Measurements from ENCODE around the gene E2F8. TPM values are rescaled to one million over a fixed set of nuclear protein-coding genes. Genes with fewer than 3 reads are reported as not detected.
A peak's percentile ranks its signal among the peaks of the same experiment; 100 is the strongest.

E2F8 gene
- total and polyA plus RNA-seq, 2 donors (not counting 3 experiments of a cell fraction or from before 2014, with no cell fraction given) = 6.5 to 19.1 TPM

DNA sequence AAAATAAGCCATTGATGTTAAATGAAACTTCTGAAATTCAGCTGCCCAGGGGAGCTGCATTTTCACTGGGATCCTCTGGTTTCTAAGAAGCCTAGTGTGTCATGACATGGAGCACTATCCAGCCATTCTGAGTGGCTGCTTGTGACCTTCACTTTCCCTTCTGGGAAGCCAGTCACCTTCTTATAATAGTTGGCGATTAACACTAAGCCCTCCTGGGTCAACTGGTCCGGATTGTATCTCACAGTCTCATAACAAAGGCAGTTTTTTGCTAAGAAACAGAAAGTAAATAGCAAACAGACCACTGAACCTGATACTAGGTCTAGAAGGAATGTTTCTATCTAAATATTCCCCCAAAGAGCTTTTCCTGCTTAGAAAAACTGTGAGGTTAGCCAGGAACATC, 46.8 kb downstream of the E2F8 start:
- no peak overlapping the region for H3K27ac ChIP-seq (ENCODE audit: insufficient read depth, low read depth, low read length)
- no peaks in the 10 kb centered on the region for H3K79me2 ChIP-seq (ENCODE audit: control insufficient read depth, insufficient read depth, low read length)
- no peaks in the 10 kb centered on the region for H3K9me1 ChIP-seq (replicated peaks; ENCODE audit: control insufficient read depth, extremely low read depth, insufficient read depth, low read length)
- no peak for FAIRE-seq
- no TSS peak for BruUV-seq (replicated peaks)
- CTCF ChIA-PET = interaction anchor here (1.0 kb wide), 1 partner anchor 11 kb away, joined by 5 read pairs; no protein-coding TSS in a partner anchor
- H3K4me1 ChIP-seq (ENCODE audit: control insufficient read depth, extremely low read depth, insufficient read depth, low read length) = no peaks in the 10 kb centered on the region
- no peaks in the 10 kb centered on the region for H4K20me1 ChIP-seq (replicated peaks; ENCODE audit: control insufficient read depth, extremely low read depth, insufficient read depth, low read length)
- POLR2A ChIA-PET = no interaction called here
- H3K27me3 ChIP-seq (ENCODE audit: control insufficient read depth in 2 of 2, insufficient read depth in 2 of 2, low read length in 2 of 2) = no peaks in the 10 kb centered on the region
- H3K36me3 ChIP-seq (ENCODE audit: control insufficient read depth in 2 of 2, extremely low read depth in 1 of 2, insufficient read depth in 2 of 2, low read length in 2 of 2) = no peaks in the 10 kb centered on the region
- H3K9me3 ChIP-seq (replicated peaks; ENCODE audit: control insufficient read depth, insufficient read depth, low read length) = no peaks in the 10 kb centered on the region
- H3K9ac ChIP-seq (replicated peaks; ENCODE audit: extremely low read depth, insufficient read depth, low read length) = no peak overlapping the region
- intact Hi-C loops (cut with micrococcal nuclease) (no loop called here), dilution Hi-C loops (cut with MboI; ENCODE audit: extremely low pct_ligation_motif_present, low sequenced_read_pairs) (no loop called here)
- TF ChIP-seq, protein P1, sequence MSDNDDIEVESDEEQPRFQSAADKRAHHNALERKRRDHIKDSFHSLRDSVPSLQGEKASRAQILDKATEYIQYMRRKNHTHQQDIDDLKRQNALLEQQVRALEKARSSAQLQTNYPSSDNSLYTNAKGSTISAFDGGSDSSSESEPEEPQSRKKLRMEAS (IDR thresholded peaks at IDR 0.05; ENCODE audit: insufficient read depth, insufficient read length) = no peak
- no peak for TF ChIP-seq POLR2AphosphoS5 (IDR thresholded peaks at IDR 0.05; ENCODE audit: insufficient read depth, low read depth, low read length)
- no peak overlapping the region for H3K4me2 ChIP-seq (ENCODE audit: insufficient read depth, low read length)
- H2AFZ ChIP-seq (ENCODE audit: low read depth, low read length) = no peak overlapping the region
- no peak overlapping the region for H3K4me3 ChIP-seq (replicated peaks in 1 of 3; ENCODE audit: insufficient read depth in 1 of 3, low read depth in 1 of 3, low read length in 3 of 3)
- peak; percentile 8 for DNase-seq (ENCODE audit: low read depth, low spot score)

DNA sequence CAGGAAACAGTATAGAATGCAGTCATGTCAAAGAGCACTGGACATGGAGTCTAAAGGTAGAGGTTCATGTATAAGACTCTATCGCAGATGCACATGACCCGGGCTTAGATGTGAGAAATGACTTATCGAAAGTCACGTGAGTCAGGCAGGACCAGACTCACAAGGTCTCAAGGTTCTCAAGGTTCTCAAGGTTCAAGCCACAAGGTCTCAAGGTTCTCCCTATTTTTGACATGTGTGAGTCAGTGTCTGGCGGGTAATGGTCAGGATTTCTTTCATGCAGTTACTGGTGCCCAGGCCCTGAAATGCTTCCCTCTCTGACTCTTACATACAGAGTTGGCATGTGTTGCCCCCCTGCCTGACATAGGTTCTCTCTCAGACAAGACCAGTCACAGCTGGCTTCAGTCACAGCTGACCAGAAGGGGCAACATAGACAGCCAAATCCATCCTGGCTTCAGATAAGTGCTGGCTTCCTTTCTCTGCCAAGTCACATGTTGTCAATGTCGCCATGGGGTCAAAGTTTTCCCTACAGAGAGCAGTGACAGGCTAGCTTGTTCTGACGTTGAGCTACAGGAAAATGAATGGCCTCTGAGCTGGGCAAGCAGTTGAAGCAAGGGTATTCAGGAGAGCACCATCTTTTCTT, 49.1 kb downstream of the E2F8 start:
- Histone ChIP-seq H3K79me2 (ENCODE audit: control insufficient read depth, insufficient read depth, low read length) (no peaks in the 10 kb centered on the region), H3K9me1 (replicated peaks; ENCODE audit: control insufficient read depth, extremely low read depth, insufficient read depth, low read length) (no peaks in the 10 kb centered on the region), H3K36me3 (ENCODE audit: control insufficient read depth in 2 of 2, extremely low read depth in 1 of 2, insufficient read depth in 2 of 2, low read length in 2 of 2) (no peaks in the 10 kb centered on the region), H3K9me3 (replicated peaks; ENCODE audit: control insufficient read depth, insufficient read depth, low read length) (no peaks in the 10 kb centered on the region), H3K9ac (replicated peaks; ENCODE audit: extremely low read depth, insufficient read depth, low read length) (no peak overlapping the region), H3K4me2 (ENCODE audit: insufficient read depth, low read length) (no peak overlapping the region), H2AFZ (ENCODE audit: low read depth, low read length) (no peak overlapping the region), H3K4me3 (replicated peaks in 1 of 3; ENCODE audit: insufficient read depth in 1 of 3, low read depth in 1 of 3, low read length in 3 of 3) (no peak overlapping the region), H4K20me1 (replicated peaks; ENCODE audit: control insufficient read depth, extremely low read depth, insufficient read depth, low read length) (no peaks in the 10 kb centered on the region), H3K27me3 (ENCODE audit: control insufficient read depth in 2 of 2, insufficient read depth in 2 of 2, low read length in 2 of 2) (no peaks in the 10 kb centered on the region), H3K27ac (ENCODE audit: insufficient read depth, low read depth, low read length) (no peak overlapping the region), H3K4me1 (ENCODE audit: control insufficient read depth, extremely low read depth, insufficient read depth, low read length) (no peaks in the 10 kb centered on the region)
- ChIA-PET CTCF (interaction anchor here (0.5 to 1.0 kb wide), 2 partner anchors 23 to 120 kb away, joined by 3 to 4 read pairs; no protein-coding TSS in a partner anchor), POLR2A (no interaction called here)
- intact Hi-C loops (cut with micrococcal nuclease) = no loop called here
- BruUV-seq (replicated peaks) = no TSS peak
- no peak for DNase-seq (ENCODE audit: low read depth, low spot score)
- FAIRE-seq = no peak
- dilution Hi-C loops (cut with MboI; ENCODE audit: extremely low pct_ligation_motif_present, low sequenced_read_pairs) = no loop called here
- TF ChIP-seq POLR2AphosphoS5 (IDR thresholded peaks at IDR 0.05; ENCODE audit: insufficient read depth, low read depth, low read length) (no peak), GATA2 (IDR thresholded peaks at IDR 0.05; ENCODE audit: insufficient read depth, insufficient read length, low read depth, low read length) (no peak), FOS (IDR thresholded peaks at IDR 0.05; ENCODE audit: borderline replicate concordance, insufficient read depth, low read length) (no peak), EZH2 (IDR thresholded peaks at IDR 0.05; ENCODE audit: borderline replicate concordance, low read depth, low read length, severe bottlenecking) (no peak), JUN (IDR thresholded peaks at IDR 0.05; ENCODE audit: borderline replicate concordance, insufficient read depth, insufficient read length, low read depth) (no peak), MYC (IDR thresholded peaks at IDR 0.05; ENCODE audit: low read depth, low read length) (no peak), POLR2A (IDR thresholded peaks at IDR 0.05; ENCODE audit: low read depth, low read length) (no peak)
- TF ChIP-seq, protein P1 (IDR thresholded peaks at IDR 0.05; ENCODE audit: insufficient read depth, insufficient read length) = no peak
- TF ChIP-seq, protein P2, sequence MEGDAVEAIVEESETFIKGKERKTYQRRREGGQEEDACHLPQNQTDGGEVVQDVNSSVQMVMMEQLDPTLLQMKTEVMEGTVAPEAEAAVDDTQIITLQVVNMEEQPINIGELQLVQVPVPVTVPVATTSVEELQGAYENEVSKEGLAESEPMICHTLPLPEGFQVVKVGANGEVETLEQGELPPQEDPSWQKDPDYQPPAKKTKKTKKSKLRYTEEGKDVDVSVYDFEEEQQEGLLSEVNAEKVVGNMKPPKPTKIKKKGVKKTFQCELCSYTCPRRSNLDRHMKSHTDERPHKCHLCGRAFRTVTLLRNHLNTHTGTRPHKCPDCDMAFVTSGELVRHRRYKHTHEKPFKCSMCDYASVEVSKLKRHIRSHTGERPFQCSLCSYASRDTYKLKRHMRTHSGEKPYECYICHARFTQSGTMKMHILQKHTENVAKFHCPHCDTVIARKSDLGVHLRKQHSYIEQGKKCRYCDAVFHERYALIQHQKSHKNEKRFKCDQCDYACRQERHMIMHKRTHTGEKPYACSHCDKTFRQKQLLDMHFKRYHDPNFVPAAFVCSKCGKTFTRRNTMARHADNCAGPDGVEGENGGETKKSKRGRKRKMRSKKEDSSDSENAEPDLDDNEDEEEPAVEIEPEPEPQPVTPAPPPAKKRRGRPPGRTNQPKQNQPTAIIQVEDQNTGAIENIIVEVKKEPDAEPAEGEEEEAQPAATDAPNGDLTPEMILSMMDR (IDR thresholded peaks at IDR 0.05; ENCODE audit: extremely low read depth in 1 of 2, insufficient read depth in 1 of 2, low read depth in 1 of 2, low read length in 2 of 2) = no peak

All from endothelial cell of umbilical vein (primary cell).